Endothelial cell of umbilical vein (primary cell): ENCODE results near the gene ATF7IP. TPM values are rescaled to one million over a fixed set of nuclear protein-coding genes. Genes with fewer than 3 reads are reported as not detected.
"Not testable (repeated sequence)": the region's sequence is repeated elsewhere in the genome, so short reads cannot be mapped to it uniquely, and the experiment has no call there.

ENCODE experiments used
- BruUV-seq: library from RNA; stranded (reverse); fragments of 400-500 nt; replicated peaks from 2 replicates; lab custom pipeline; 2021; lab: Mats Ljungman, UMichigan
- CTCF ChIA-PET: fragments of 300-600, 350-600 bp; sonication (Branson Sonifier 250); formaldehyde crosslinking; loops from one replicate; lab custom pipeline; 2021; ENCODE audit warnings: antibody characterized with exemption, inconsistent platforms; lab: Charles Lee
- POLR2A ChIA-PET: fragments of 300-600, 350-600 bp; sonication (Branson Sonifier 250); formaldehyde crosslinking; loops from one replicate; lab custom pipeline; 2021; ENCODE audit warnings: antibody characterized with exemption, inconsistent platforms; lab: Charles Lee
- DNase-seq: peaks from one replicate; pipeline ENCODE4 v3.0.0-alpha.2; 2011; ENCODE audit warnings: low read depth, low spot score
- FAIRE-seq: peaks from 2 replicates; lab custom pipeline; 2011; peaks lifted over from hg19 to GRCh38; lab: Jason Lieb, UNC
- H2AFZ ChIP-seq: 2 replicates; pipeline ENCODE4 v1.6.0; 2012; ENCODE audit warnings: low read depth, low read length, control low read depth, inconsistent platforms
- H3K27ac ChIP-seq: 2 replicates; pipeline ENCODE4 v1.5.1; 2011; ENCODE audit warnings: low read depth, mild to moderate bottlenecking, control low read depth, low read length, moderate library complexity; ENCODE audit not compliant: insufficient read depth
- H3K27me3 ChIP-seq, 2 experiments: 2 replicates each; pipeline versions ENCODE4 v1.6.0 to v1.6.1; 2011; ENCODE audit warnings: low read length in 2 of 2, mixed read lengths in 1 of 2; ENCODE audit not compliant: control insufficient read depth in 2 of 2, insufficient read depth in 2 of 2
- H3K36me3 ChIP-seq, 2 experiments: 2 replicates in 1 of 2; 3 replicates in 1 of 2; pipeline ENCODE4 v1.5.1; 2011; ENCODE audit warnings: low read length in 2 of 2, mild to moderate bottlenecking in 1 of 2, moderate library complexity in 1 of 2; ENCODE audit not compliant: control insufficient read depth in 2 of 2, insufficient read depth in 2 of 2; ENCODE audit errors: extremely low read depth in 1 of 2
- H3K4me1 ChIP-seq: 3 replicates; pipeline ENCODE4 v1.5.1; 2011; ENCODE audit warnings: mild to moderate bottlenecking, low read length; ENCODE audit not compliant: control insufficient read depth, insufficient read depth; ENCODE audit errors: extremely low read depth
- H3K4me2 ChIP-seq: 2 replicates; pipeline ENCODE4 v1.6.1; 2011; ENCODE audit warnings: low read length, control low read depth, mixed read lengths; ENCODE audit not compliant: insufficient read depth
- H3K4me3 ChIP-seq, 3 experiments: fragments of 200-600 bp in 1 of 3; sonication (generic), shearing (Covaris generic) in 1 of 3; replicated peaks in 1 of 3; 2 replicates each; pipeline ENCODE4 v1.5.1; 2011 to 2016; ENCODE audit warnings: control low read depth in 3 of 3, low read length in 3 of 3, mild to moderate bottlenecking in 2 of 3, inconsistent platforms in 1 of 3, low read depth in 1 of 3, moderate library complexity in 1 of 3; ENCODE audit not compliant: insufficient read depth in 1 of 3
- H3K79me2 ChIP-seq: 2 replicates; pipeline ENCODE4 v1.6.0; 2012; ENCODE audit warnings: low read length, inconsistent platforms; ENCODE audit not compliant: control insufficient read depth, insufficient read depth
- H3K9ac ChIP-seq: replicated peaks from 2 replicates; pipeline ENCODE3; 2011; ENCODE audit warnings: low read length, control low read depth; ENCODE audit not compliant: insufficient read depth; ENCODE audit errors: extremely low read depth
- H3K9me1 ChIP-seq: replicated peaks from 3 replicates; pipeline ENCODE4 v1.6.0; 2011; ENCODE audit warnings: mild to moderate bottlenecking, low read length; ENCODE audit not compliant: control insufficient read depth, insufficient read depth; ENCODE audit errors: extremely low read depth
- H3K9me3 ChIP-seq: replicated peaks from 2 replicates; pipeline ENCODE4 v1.5.1; 2012; ENCODE audit warnings: low read length, inconsistent platforms; ENCODE audit not compliant: control insufficient read depth, insufficient read depth
- H4K20me1 ChIP-seq: replicated peaks from 2 replicates; pipeline ENCODE3; 2011; ENCODE audit warnings: mild to moderate bottlenecking, low read length; ENCODE audit not compliant: control insufficient read depth, insufficient read depth; ENCODE audit errors: extremely low read depth
- MYC ChIP-seq: IDR thresholded peaks from one replicate; pipeline ENCODE4 v1.6.1; 2011; ENCODE audit warnings: mild to moderate bottlenecking, low read depth, low read length
- dilution Hi-C: fragments of 300-500 bp; cut with MboI; formaldehyde crosslinking; loops from one replicate; pipeline ENCODE4 v1.15.0; 2019; ENCODE audit warnings: low sequenced_read_pairs; ENCODE audit not compliant: extremely low pct_ligation_motif_present
- intact Hi-C: fragments of 100-400 bp; cut with micrococcal nuclease; formaldehyde crosslinking; loops from one replicate; pipeline ENCODE4 v1.10.0; 2022
- polyA plus RNA-seq, 4 experiments: library from polyadenylated mRNA; depleted of rRNA in 3 of 4; stranded (reverse) in 3 of 4; unstranded in 1 of 4; fragments of >200 nt; gene quantifications; 2 replicates each; pipeline versions ENCODE4 v1.2.1 to v1.2.3, GENCODE V29; 2011 to 2012; ENCODE audit warnings: missing spikeins in 1 of 4
- total RNA-seq: library from RNA; stranded (reverse); gene quantifications from 2 replicates; pipeline ENCODE4 v1.2.3, GENCODE V29; 2021

ATF7IP gene
- total and polyA plus RNA-seq, 2 donors (not counting 3 experiments of a cell fraction or from before 2014, with no cell fraction given), result 14.5 to 73.5 TPM

DNA sequence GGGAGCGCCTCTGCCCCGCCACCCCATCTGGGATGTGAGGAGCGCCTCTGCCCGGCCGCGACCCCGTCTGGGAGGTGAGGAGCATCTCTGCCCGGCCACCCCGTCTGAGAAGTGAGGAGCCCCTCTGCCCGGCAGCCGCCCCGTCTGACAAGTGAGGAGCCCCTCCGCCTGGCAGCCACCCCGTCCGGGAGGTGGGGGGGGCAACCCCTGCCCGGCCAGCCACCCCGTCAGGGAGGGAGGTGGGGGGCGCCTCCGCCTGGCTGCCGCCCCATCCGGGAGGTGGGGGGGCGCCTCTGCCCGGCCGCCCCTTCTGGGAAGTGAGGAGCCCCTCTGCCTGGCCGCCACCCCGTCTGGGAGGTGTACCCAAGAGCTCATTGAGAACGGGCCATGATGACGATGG is 10.8 kb upstream of the ATF7IP start:
- H3K4me2 ChIP-seq, H3K9me3 ChIP-seq, H3K4me3 ChIP-seq, BruUV-seq, H4K20me1 ChIP-seq, H3K27ac ChIP-seq, DNase-seq, CTCF ChIA-PET, H3K27me3 ChIP-seq, H3K4me1 ChIP-seq, dilution Hi-C loops, FAIRE-seq, intact Hi-C loops, H3K9ac ChIP-seq, H3K36me3 ChIP-seq, H3K79me2 ChIP-seq, H2AFZ ChIP-seq, POLR2A ChIA-PET, H3K9me1 ChIP-seq: not testable (repeated sequence)

DNA sequence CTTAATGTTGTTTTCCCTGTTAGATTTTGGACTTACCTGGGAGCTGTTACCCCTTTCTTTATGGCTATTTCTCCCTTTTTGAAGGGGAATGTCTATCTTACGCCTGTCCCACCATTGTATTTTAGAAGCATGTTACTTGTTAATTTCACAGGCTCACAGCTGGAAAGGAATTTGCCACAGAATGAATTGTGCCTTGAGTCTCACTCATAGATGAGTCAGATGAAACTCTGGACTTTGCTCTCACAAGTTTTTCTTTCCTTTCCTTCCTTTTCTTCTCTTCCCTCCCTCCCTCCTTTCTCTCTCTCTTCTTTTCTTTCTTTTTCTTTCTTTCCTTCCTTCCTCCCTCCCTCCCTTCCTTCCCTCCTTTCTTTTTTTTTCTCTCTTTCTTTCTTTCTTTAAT is 9.3 kb upstream of the ATF7IP start:
- no peak for TF ChIP-seq MYC
- H3K27ac ChIP-seq, result no peak overlapping the region
- H3K4me2 ChIP-seq, result no peak overlapping the region
- no peaks in the 10 kb centered on the region for H4K20me1 ChIP-seq
- no peaks in the 10 kb centered on the region for H3K27me3 ChIP-seq
- dilution Hi-C loops (no loop called here), intact Hi-C loops (no loop called here)
- H3K9me1 ChIP-seq, result no peaks in the 10 kb centered on the region
- H3K4me3 ChIP-seq, result no peak overlapping the region
- H3K9ac ChIP-seq, result no peak overlapping the region
- DNase-seq (no peak), FAIRE-seq (no peak)
- H3K36me3 ChIP-seq, result no peaks in the 10 kb centered on the region
- ChIA-PET CTCF (interaction anchor here (1.8 kb wide), 1 partner anchor 9 kb away, joined by 4 read pairs; the partner anchor contains the start of gene ATF7IP), POLR2A (no interaction called here)
- no peaks in the 10 kb centered on the region for H3K79me2 ChIP-seq
- no peaks in the 10 kb centered on the region for H3K9me3 ChIP-seq
- no peaks in the 10 kb centered on the region for H3K4me1 ChIP-seq
- no TSS peak for BruUV-seq
- no peak overlapping the region for H2AFZ ChIP-seq
